ENCODE measurements around the gene GMPR2.

The GMPR2 gene

DNA sequence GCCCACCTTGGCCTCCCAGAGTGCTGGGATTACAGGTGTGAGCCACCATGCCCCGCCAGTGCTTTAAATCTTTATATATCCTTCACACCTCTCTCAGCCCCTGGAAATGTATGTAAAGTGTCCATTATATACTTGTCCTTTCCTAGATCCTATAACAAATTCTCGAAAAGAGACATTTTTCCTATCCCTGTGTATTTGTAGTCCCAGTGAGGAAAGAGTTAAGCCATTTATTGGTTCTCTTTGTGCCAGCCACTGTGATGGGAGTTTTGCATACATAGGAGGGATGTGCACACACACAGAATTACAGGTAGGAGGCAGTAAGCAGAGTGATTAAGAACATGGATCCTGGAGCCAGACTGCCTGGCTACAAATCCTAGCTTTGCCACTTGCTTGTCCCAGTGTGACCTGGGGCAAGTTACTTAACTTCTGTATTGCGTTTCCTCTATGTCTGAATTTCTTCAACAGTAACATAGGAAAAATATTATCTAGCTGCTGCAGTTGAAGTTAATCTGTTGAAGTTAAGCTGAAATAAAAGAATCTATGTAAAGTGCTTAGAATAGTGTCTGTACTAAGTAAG, 40.8 kb downstream of the GMPR2 start:
- in situ Hi-C loops (cut with MboI; ENCODE audit: low sequenced_read_pairs, unreplicated experiment), result no loop called here
- TF ChIP-seq, protein P1, sequence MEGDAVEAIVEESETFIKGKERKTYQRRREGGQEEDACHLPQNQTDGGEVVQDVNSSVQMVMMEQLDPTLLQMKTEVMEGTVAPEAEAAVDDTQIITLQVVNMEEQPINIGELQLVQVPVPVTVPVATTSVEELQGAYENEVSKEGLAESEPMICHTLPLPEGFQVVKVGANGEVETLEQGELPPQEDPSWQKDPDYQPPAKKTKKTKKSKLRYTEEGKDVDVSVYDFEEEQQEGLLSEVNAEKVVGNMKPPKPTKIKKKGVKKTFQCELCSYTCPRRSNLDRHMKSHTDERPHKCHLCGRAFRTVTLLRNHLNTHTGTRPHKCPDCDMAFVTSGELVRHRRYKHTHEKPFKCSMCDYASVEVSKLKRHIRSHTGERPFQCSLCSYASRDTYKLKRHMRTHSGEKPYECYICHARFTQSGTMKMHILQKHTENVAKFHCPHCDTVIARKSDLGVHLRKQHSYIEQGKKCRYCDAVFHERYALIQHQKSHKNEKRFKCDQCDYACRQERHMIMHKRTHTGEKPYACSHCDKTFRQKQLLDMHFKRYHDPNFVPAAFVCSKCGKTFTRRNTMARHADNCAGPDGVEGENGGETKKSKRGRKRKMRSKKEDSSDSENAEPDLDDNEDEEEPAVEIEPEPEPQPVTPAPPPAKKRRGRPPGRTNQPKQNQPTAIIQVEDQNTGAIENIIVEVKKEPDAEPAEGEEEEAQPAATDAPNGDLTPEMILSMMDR (IDR thresholded peaks at IDR 0.05; ENCODE audit: borderline replicate concordance, control extremely low read depth, extremely low read depth, insufficient read depth, missing control alignments), result peak; percentile 18
- no peak for DNase-seq (ENCODE audit: low spot score)

DNA sequence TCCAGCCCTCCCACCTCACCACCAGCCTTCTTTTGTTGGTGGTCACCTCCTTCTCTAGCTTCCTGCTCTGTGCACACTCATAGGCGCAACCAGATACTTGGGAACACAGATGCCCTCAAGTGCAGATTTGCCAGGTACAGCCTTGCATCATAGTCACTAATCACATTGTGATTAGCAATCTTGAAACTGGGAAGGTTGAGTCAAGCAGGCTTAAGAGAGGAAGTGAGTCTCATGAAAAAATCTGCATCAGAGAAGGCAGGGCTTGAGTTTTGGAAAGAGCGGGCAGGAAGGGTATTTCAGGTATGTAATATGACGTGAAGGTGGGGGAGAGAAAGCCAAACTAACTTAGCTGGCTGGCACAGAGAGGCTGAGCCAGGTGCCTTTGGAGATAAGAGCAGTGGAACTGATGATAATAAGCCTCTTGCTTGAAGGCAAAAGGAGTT, 41.4 kb downstream of the GMPR2 start:
- TF ChIP-seq, protein P1 (IDR thresholded peaks at IDR 0.05; ENCODE audit: borderline replicate concordance, control extremely low read depth, extremely low read depth, insufficient read depth, missing control alignments), result no peak
- in situ Hi-C loops (cut with MboI; ENCODE audit: low sequenced_read_pairs, unreplicated experiment), result no loop called here
- peak; percentile 68 for DNase-seq (ENCODE audit: low spot score)

GRCh38 chr14:24277071-24277470, 44.3 kb downstream of the GMPR2 start:
- in situ Hi-C loops (cut with MboI; ENCODE audit: low sequenced_read_pairs, unreplicated experiment), result no loop called here
- TF ChIP-seq, protein P1 (IDR thresholded peaks at IDR 0.05; ENCODE audit: borderline replicate concordance, control extremely low read depth, extremely low read depth, insufficient read depth, missing control alignments), result no peak
- no peak for DNase-seq (ENCODE audit: low spot score)

GRCh38 chr14:24277606-24278321, 45.0 kb downstream of the GMPR2 start:
- DNase-seq (ENCODE audit: low spot score), result no peak
- TF ChIP-seq, protein P1 (IDR thresholded peaks at IDR 0.05; ENCODE audit: borderline replicate concordance, control extremely low read depth, extremely low read depth, insufficient read depth, missing control alignments), result no peak
- in situ Hi-C loops (cut with MboI; ENCODE audit: low sequenced_read_pairs, unreplicated experiment), result no loop called here

- in situ Hi-C loops (cut with MboI; ENCODE audit: low sequenced_read_pairs, unreplicated experiment), result no loop called here
- TF ChIP-seq, protein P1 (IDR thresholded peaks at IDR 0.05; ENCODE audit: borderline replicate concordance, control extremely low read depth, extremely low read depth, insufficient read depth, missing control alignments), result no peak
- no peak for DNase-seq (ENCODE audit: low spot score)
These were observed 45.7 kb downstream of the GMPR2 start for GRCh38 chr14:24278424-24278823.

GRCh38 chr14:24279301-24280186, 46.8 kb downstream of the GMPR2 start:
- in situ Hi-C loops (cut with MboI; ENCODE audit: low sequenced_read_pairs, unreplicated experiment), result no loop called here
- TF ChIP-seq, protein P1 (IDR thresholded peaks at IDR 0.05; ENCODE audit: borderline replicate concordance, control extremely low read depth, extremely low read depth, insufficient read depth, missing control alignments), result peak; percentile 29
- DNase-seq (ENCODE audit: low spot score), result no peak
